ENCODE measurements around the gene TNS3. TPM values are rescaled to one million over a fixed set of nuclear protein-coding genes. Genes with fewer than 3 reads are reported as not detected.

TNS3 gene
- total and polyA plus RNA-seq, 9 of the 15 experiments (the other 6 are each of a cell fraction or from before 2014, with no cell fraction given): 0.20 TPM; not detected in 8

- FAIRE-seq: no peak
Observed at GRCh38 chr7:47538846-47539311, 43.0 kb downstream of the TNS3 start.

GRCh38 chr7:47537716-47538675, 43.9 kb downstream of the TNS3 start:
- ChIA-PET CTCF (ENCODE audit: low intra/inter-chr PET ratio) (no interaction called here), POLR2A (interaction anchor here (0.5 kb wide), 1 partner anchor 146 kb away, joined by 3 read pairs; no protein-coding TSS in a partner anchor)
- Histone ChIP-seq H3K9ac (ENCODE audit: insufficient read depth in 1 of 2, low read depth in 2 of 2, low read length in 2 of 2) (no peak overlapping the region), H3K36me3 (ENCODE audit: control insufficient read depth, insufficient read depth, low read length) (no peaks in the 10 kb centered on the region), H4K20me1 (replicated peaks; ENCODE audit: control insufficient read depth, insufficient read depth, low read length) (no peaks in the 10 kb centered on the region; the same call in 1 of the 2 replicates), H3K4me2 (ENCODE audit: insufficient read depth, low read length) (no peak overlapping the region), H3K4me3 (no peak overlapping the region), H3K4me1 (replicated peaks in 1 of 2; ENCODE audit: control insufficient read depth in 2 of 2, insufficient read depth in 2 of 2, low read length in 2 of 2) (no peaks in the 10 kb centered on the region; a peak in 1 of 5 replicates), H3K9me1 (ENCODE audit: control insufficient read depth, insufficient read depth, low read length) (no peaks in the 10 kb centered on the region), H3K79me2 (ENCODE audit: control insufficient read depth, insufficient read depth, low read length) (no peaks in the 10 kb centered on the region), H3K9me3 (replicated peaks; ENCODE audit: control insufficient read depth, insufficient read depth, low read depth, low read length) (no peaks in the 10 kb centered on the region), H3K27ac (ENCODE audit: extremely low read depth, low read depth, low read length) (no peak overlapping the region), H2AFZ (ENCODE audit: low read depth, low read length) (no peak overlapping the region), H3K27me3 (ENCODE audit: control insufficient read depth in 2 of 2, insufficient read depth in 2 of 2, low read length in 2 of 2) (peaks cover 8 to 66% of the 10 kb centered on the region in 2 experiments; a peak in 4 of 5 replicates)
- no TSS peak for BruUV-seq (replicated peaks)
- ATAC-seq (no peak), FAIRE-seq (no peak), DNase-seq (ENCODE audit: extremely low read depth in 1 of 4, low spot score in 3 of 4) (no peak)
- in situ Hi-C loops (cut with MboI) (no loop called here), intact Hi-C loops (cut with micrococcal nuclease) (no loop called here)
- 2% methylated on average over 13 of the region's 17 CpGs for WGBS (ENCODE audit: insufficient coverage, low coverage, missing lambda C conversion rate)
- TF ChIP-seq JUN (IDR thresholded peaks at IDR 0.05; ENCODE audit: borderline replicate concordance, low read depth, low read length): no peak
- TF ChIP-seq JUN (CRISPR knock-in tag; IDR thresholded peaks at IDR 0.05; ENCODE audit: borderline replicate concordance): no peak
- TF ChIP-seq EP300 (IDR thresholded peaks at IDR 0.05; ENCODE audit: low read length): no peak
- TF ChIP-seq ETV6 (IDR thresholded peaks at IDR 0.05; ENCODE audit: borderline replicate concordance in 1 of 2, low read depth in 2 of 2, low read length in 1 of 2): no peak
- TF ChIP-seq ETV6 (CRISPR knock-in tag; IDR thresholded peaks at IDR 0.05; ENCODE audit: borderline replicate concordance): no peak
- no peak for TF ChIP-seq ATF2 (CRISPR knock-in tag; IDR thresholded peaks at IDR 0.05)
- no peak for TF ChIP-seq TEAD2 (tag; IDR thresholded peaks at IDR 0.05)
- TF ChIP-seq ZNF239 (CRISPR knock-in tag; IDR thresholded peaks at IDR 0.05): no peak
- no peak for TF ChIP-seq ZNF311 (CRISPR knock-in tag; IDR thresholded peaks at IDR 0.05)
- no peak for TF ChIP-seq WHSC1 (IDR thresholded peaks at IDR 0.05; ENCODE audit: low read length)
- no peak for TF ChIP-seq SLC30A9 (CRISPR knock-in tag; IDR thresholded peaks at IDR 0.05)
- TF ChIP-seq ZNF57 (CRISPR knock-in tag; IDR thresholded peaks at IDR 0.05): no peak

More at GRCh38 chr7:47538846-47539311, 43.0 kb downstream of the TNS3 start:
- no peaks in the 10 kb centered on the region; the same call in 1 of the 2 replicates for H4K20me1 ChIP-seq (replicated peaks; ENCODE audit: control insufficient read depth, insufficient read depth, low read length)
- no peak overlapping the region for H3K4me2 ChIP-seq (ENCODE audit: insufficient read depth, low read length)
- H3K27ac ChIP-seq (ENCODE audit: extremely low read depth, low read depth, low read length): no peak overlapping the region
- no peaks in the 10 kb centered on the region for H3K79me2 ChIP-seq (ENCODE audit: control insufficient read depth, insufficient read depth, low read length)
- H3K9me3 ChIP-seq (replicated peaks; ENCODE audit: control insufficient read depth, insufficient read depth, low read depth, low read length): no peaks in the 10 kb centered on the region
- no peak overlapping the region for H3K9ac ChIP-seq (ENCODE audit: insufficient read depth in 1 of 2, low read depth in 2 of 2, low read length in 2 of 2)
- H3K27me3 ChIP-seq (ENCODE audit: control insufficient read depth in 2 of 2, insufficient read depth in 2 of 2, low read length in 2 of 2): peaks cover 8 to 75% of the 10 kb centered on the region in 2 experiments; a peak in 4 of 5 replicates
- intact Hi-C loops (cut with micrococcal nuclease) (no loop called here), in situ Hi-C loops (cut with MboI) (no loop called here)
- TF ChIP-seq ZNF79 (CRISPR knock-in tag; IDR thresholded peaks at IDR 0.05; ENCODE audit: low read depth) (no peak), GATAD2A (IDR thresholded peaks at IDR 0.05) (no peak)
- ATAC-seq (no peak), DNase-seq (ENCODE audit: extremely low read depth in 1 of 4, low spot score in 3 of 4) (no peak)
- WGBS (ENCODE audit: insufficient coverage, low coverage, missing lambda C conversion rate): 0% methylated on average over 5 of the region's 5 CpGs
- no peaks in the 10 kb centered on the region; a peak in 1 of 5 replicates for H3K4me1 ChIP-seq (replicated peaks in 1 of 2; ENCODE audit: control insufficient read depth in 2 of 2, insufficient read depth in 2 of 2, low read length in 2 of 2)
- POLR2A ChIA-PET: interaction anchor here (0.5 kb wide), 1 partner anchor 146 kb away, joined by 3 read pairs; no protein-coding TSS in a partner anchor
- no TSS peak for BruUV-seq (replicated peaks)
- CTCF ChIA-PET (ENCODE audit: low intra/inter-chr PET ratio): no interaction called here
- no peaks in the 10 kb centered on the region for H3K36me3 ChIP-seq (ENCODE audit: control insufficient read depth, insufficient read depth, low read length)
- H2AFZ ChIP-seq (ENCODE audit: low read depth, low read length): no peak overlapping the region
- H3K9me1 ChIP-seq (ENCODE audit: control insufficient read depth, insufficient read depth, low read length): no peaks in the 10 kb centered on the region
- H3K4me3 ChIP-seq: no peak overlapping the region
